ENCODE measurements around the gene AP3S2.

AP3S2 gene

GRCh38 chr15:89824607-89824867, 69.3 kb downstream of the AP3S2 start:
- TF ChIP-seq CTCF (IDR thresholded peaks at IDR 0.05) = no peak
- Histone ChIP-seq H3K27ac (no peak overlapping the region), H3K4me1 (no peaks in the 10 kb centered on the region)

GRCh38 chr15:89823836-89824606, 69.8 kb downstream of the AP3S2 start:
- Histone ChIP-seq H3K27ac (no peak overlapping the region), H2AFZ (no peak overlapping the region), H3K4me3 (ENCODE audit: low read depth, low read length) (no peak overlapping the region), H3K9me3 (ENCODE audit: control insufficient read depth, low read length) (no peaks in the 10 kb centered on the region), H3K4me1 (no peaks in the 10 kb centered on the region), H3K36me3 (ENCODE audit: control insufficient read depth, insufficient read depth, low read length) (no peaks in the 10 kb centered on the region), H3K4me2 (ENCODE audit: low read length) (no peak overlapping the region), H3K79me2 (no peaks in the 10 kb centered on the region), H3K9ac (no peak overlapping the region), H3K27me3 (ENCODE audit: control insufficient read depth, insufficient read depth, low read length) (no peaks in the 10 kb centered on the region)
- no peak for TF ChIP-seq CTCF (IDR thresholded peaks at IDR 0.05)

More at GRCh38 chr15:89824607-89824867, 69.3 kb downstream of the AP3S2 start:
- H3K27me3 ChIP-seq (ENCODE audit: control insufficient read depth, insufficient read depth, low read length) = no peaks in the 10 kb centered on the region
- no peak overlapping the region for H2AFZ ChIP-seq
- no peaks in the 10 kb centered on the region for H3K9me3 ChIP-seq (ENCODE audit: control insufficient read depth, low read length)
- no peaks in the 10 kb centered on the region for H3K79me2 ChIP-seq
- no peak overlapping the region for H3K4me3 ChIP-seq (ENCODE audit: low read depth, low read length)
- no peak overlapping the region for H3K9ac ChIP-seq
- no peaks in the 10 kb centered on the region for H3K36me3 ChIP-seq (ENCODE audit: control insufficient read depth, insufficient read depth, low read length)
- no peak overlapping the region for H3K4me2 ChIP-seq (ENCODE audit: low read length)

GRCh38 chr15:89822951-89823711, 70.7 kb downstream of the AP3S2 start:
- H3K27ac ChIP-seq = no peak overlapping the region
- no peaks in the 10 kb centered on the region for H3K4me1 ChIP-seq
- no peaks in the 10 kb centered on the region for H3K27me3 ChIP-seq (ENCODE audit: control insufficient read depth, insufficient read depth, low read length)
- no peak for TF ChIP-seq CTCF (IDR thresholded peaks at IDR 0.05)
- H3K4me2 ChIP-seq (ENCODE audit: low read length) = no peak overlapping the region
- no peaks in the 10 kb centered on the region for H3K9me3 ChIP-seq (ENCODE audit: control insufficient read depth, low read length)
- no peak overlapping the region for H3K4me3 ChIP-seq (ENCODE audit: low read depth, low read length)
- H3K36me3 ChIP-seq (ENCODE audit: control insufficient read depth, insufficient read depth, low read length) = no peaks in the 10 kb centered on the region
- no peaks in the 10 kb centered on the region for H3K79me2 ChIP-seq
- no peak overlapping the region for H2AFZ ChIP-seq
- no peak overlapping the region for H3K9ac ChIP-seq

- Histone ChIP-seq H3K9me3 (ENCODE audit: control insufficient read depth, low read length) (no peaks in the 10 kb centered on the region), H3K79me2 (no peaks in the 10 kb centered on the region), H2AFZ (no peak overlapping the region), H3K4me2 (ENCODE audit: low read length) (no peak overlapping the region), H3K9ac (no peak overlapping the region), H3K27ac (no peak overlapping the region), H3K4me3 (ENCODE audit: low read depth, low read length) (no peak overlapping the region), H3K27me3 (ENCODE audit: control insufficient read depth, insufficient read depth, low read length) (no peaks in the 10 kb centered on the region), H3K4me1 (no peaks in the 10 kb centered on the region), H3K36me3 (ENCODE audit: control insufficient read depth, insufficient read depth, low read length) (no peaks in the 10 kb centered on the region)
- no peak for TF ChIP-seq CTCF (IDR thresholded peaks at IDR 0.05)
Observed at GRCh38 chr15:89822611-89822950, 71.2 kb downstream of the AP3S2 start.

- H3K27ac ChIP-seq = no peak overlapping the region
Observed at GRCh38 chr15:89822026-89822425, 71.8 kb downstream of the AP3S2 start.

More at GRCh38 chr15:89822026-89822425, 71.8 kb downstream of the AP3S2 start:
- Histone ChIP-seq H3K79me2 (no peaks in the 10 kb centered on the region), H3K9me3 (ENCODE audit: control insufficient read depth, low read length) (no peaks in the 10 kb centered on the region), H3K4me1 (no peaks in the 10 kb centered on the region), H3K4me2 (ENCODE audit: low read length) (no peak overlapping the region), H3K27me3 (ENCODE audit: control insufficient read depth, insufficient read depth, low read length) (no peaks in the 10 kb centered on the region), H2AFZ (no peak overlapping the region), H3K36me3 (ENCODE audit: control insufficient read depth, insufficient read depth, low read length) (no peaks in the 10 kb centered on the region), H3K9ac (no peak overlapping the region), H3K4me3 (ENCODE audit: low read depth, low read length) (no peak overlapping the region)
- no peak for TF ChIP-seq CTCF (IDR thresholded peaks at IDR 0.05)

Measured in parathyroid adenoma (tissue), 2 donors.